K562 (cell line): Measurements from ENCODE around the gene RIPK4. TPM values are rescaled to one million over a fixed set of nuclear protein-coding genes. Genes with fewer than 3 reads are reported as not detected.

ENCODE experiments used
- ATAC-seq: fragments of 200-7000 bp; cut with Tn5 transposase; 3 replicates; pipeline ENCODE4 v1.9.1; 2020; ENCODE audit warnings: moderate library complexity
- BruUV-seq: library from RNA; stranded (reverse); fragments of 400-500 nt; replicated peaks from 2 replicates; lab custom pipeline; 2021; lab: Mats Ljungman, UMichigan
- CTCF ChIA-PET: fragments of 300-600 bp; formaldehyde crosslinking; extraction: SDS; loops from one replicate; lab custom pipeline; 2021; ENCODE audit warnings: low intra/inter-chr PET ratio; lab: Yijun Ruan, JAX
- POLR2A ChIA-PET: fragments of 300-600, 350-650 bp; sonication (Branson Sonifier 250); formaldehyde crosslinking; extraction: SDS; loops from one replicate; lab custom pipeline; 2021; ENCODE audit warnings: antibody characterized with exemption, inconsistent platforms; lab: Yijun Ruan, JAX
- DNase-seq, 4 experiments: peaks; one replicate each; pipeline versions ENCODE4 v3.0.0 to v3.0.0-alpha.2; 2011 to 2018; ENCODE audit warnings: low spot score in 3 of 4, mixed read lengths in 3 of 4; ENCODE audit errors: extremely low read depth in 1 of 4
- FAIRE-seq: peaks from 2 replicates; lab custom pipeline; 2011; peaks lifted over from hg19 to GRCh38; lab: Jason Lieb, UNC
- H2AFZ ChIP-seq: 2 replicates; pipeline ENCODE4 v1.6.0; 2011; ENCODE audit warnings: low read depth, low read length, control low read depth, inconsistent platforms
- H3K27ac ChIP-seq: fragments of 200-600 bp; 3 replicates; pipeline ENCODE4 v1.8.0; 2011; ENCODE audit warnings: low read depth, mild to moderate bottlenecking, control low read depth, inconsistent platforms, low read length, moderate library complexity, mixed read lengths; ENCODE audit errors: extremely low read depth
- H3K27me3 ChIP-seq, 2 experiments: fragments of 300-600 bp in 1 of 2; 2 replicates in 1 of 2; 3 replicates in 1 of 2; pipeline versions ENCODE4 v1.6.0 to v1.8.0; 2011; ENCODE audit warnings: inconsistent platforms in 2 of 2, low read length in 2 of 2, mild to moderate bottlenecking in 1 of 2, mixed read lengths in 1 of 2, moderate library complexity in 1 of 2; ENCODE audit not compliant: control insufficient read depth in 2 of 2, insufficient read depth in 2 of 2
- H3K36me3 ChIP-seq: fragments of 300-600 bp; 3 replicates; pipeline ENCODE4 v1.8.0; 2011; ENCODE audit warnings: mild to moderate bottlenecking, low read length, inconsistent platforms; ENCODE audit not compliant: control insufficient read depth, insufficient read depth
- H3K4me1 ChIP-seq, 2 experiments: fragments of 200-600 bp in 1 of 2; replicated peaks in 1 of 2; 2 replicates in 1 of 2; 3 replicates in 1 of 2; pipeline versions ENCODE4 v1.5.1 to v1.8.0; 2011; ENCODE audit warnings: inconsistent platforms in 2 of 2, low read length in 2 of 2, mild to moderate bottlenecking in 1 of 2, mixed read lengths in 1 of 2, moderate library complexity in 1 of 2; ENCODE audit not compliant: control insufficient read depth in 2 of 2, insufficient read depth in 2 of 2
- H3K4me2 ChIP-seq: 2 replicates; pipeline ENCODE4 v1.6.1; 2011; ENCODE audit warnings: low read length, control low read depth, inconsistent platforms, mixed read lengths; ENCODE audit not compliant: insufficient read depth
- H3K4me3 ChIP-seq: fragments of 200-600 bp; sonication (generic), shearing (Covaris generic); 2 replicates; pipeline ENCODE4 v1.5.1; 2016; ENCODE audit warnings: control low read depth, inconsistent platforms
- H3K79me2 ChIP-seq: fragments of 200-600 bp; 3 replicates; pipeline ENCODE4 v1.8.0; 2011; ENCODE audit warnings: low read length, inconsistent platforms; ENCODE audit not compliant: control insufficient read depth, insufficient read depth
- H3K9ac ChIP-seq, 2 experiments: 2 replicates each; pipeline versions ENCODE4 v1.6.0 to v1.6.1; 2011; ENCODE audit warnings: low read depth in 2 of 2, low read length in 2 of 2, control low read depth in 1 of 2, inconsistent platforms in 1 of 2, mild to moderate bottlenecking in 1 of 2, mixed read lengths in 1 of 2; ENCODE audit not compliant: insufficient read depth in 1 of 2
- H3K9me1 ChIP-seq: one replicate; pipeline ENCODE4 v1.6.0; 2011; ENCODE audit warnings: inconsistent platforms, mild to moderate bottlenecking, low read length, moderate library complexity; ENCODE audit not compliant: control insufficient read depth, insufficient read depth
- H3K9me3 ChIP-seq: replicated peaks from 2 replicates; pipeline ENCODE4 v1.5.1; 2011; ENCODE audit warnings: low read depth, low read length, inconsistent platforms; ENCODE audit not compliant: control insufficient read depth, insufficient read depth
- H4K20me1 ChIP-seq: replicated peaks from 2 replicates; pipeline ENCODE4 v1.6.1; 2011; ENCODE audit warnings: low read length, inconsistent platforms, mixed read lengths; ENCODE audit not compliant: control insufficient read depth, insufficient read depth
- BRD9 ChIP-seq: fragments of 450-650 bp; IDR thresholded peaks from 2 replicates; pipeline ENCODE4 v1.6.1; 2018; ENCODE audit warnings: low read depth; ENCODE audit not compliant: partially characterized antibody
- ELF1 ChIP-seq: fragments of 200-800 bp; sonication (Bioruptor generic); IDR thresholded peaks from 2 replicates; pipeline ENCODE4 v1.6.1; 2016; ENCODE audit warnings: missing genetic modification characterization, missing compliant biosample characterization
- FIP1L1 ChIP-seq: fragments of 200-400 bp; formaldehyde crosslinking; IDR thresholded peaks from 2 replicates; pipeline ENCODE4 v1.6.1; 2018; ENCODE audit warnings: mild to moderate bottlenecking, low read depth, low read length; ENCODE audit not compliant: poor library complexity, severe bottlenecking
- ILK ChIP-seq: fragments of 450-650 bp; IDR thresholded peaks from 2 replicates; pipeline ENCODE4 v1.6.1; 2016; ENCODE audit warnings: missing genetic modification characterization, low read depth, mild to moderate bottlenecking, missing compliant biosample characterization, moderate library complexity, borderline replicate concordance
- IRF1 ChIP-seq: sonication (generic); formaldehyde crosslinking; IDR thresholded peaks from 2 replicates; pipeline ENCODE4 v1.8.0; 2022; ENCODE audit warnings: missing genetic modification reagents, mild to moderate bottlenecking, borderline replicate concordance
- MAFG ChIP-seq: fragments of 450-650 bp; conservative IDR thresholded peaks from 2 replicates; pipeline ENCODE4 v1.6.1; 2016; ENCODE audit warnings: missing genetic modification characterization, missing compliant biosample characterization
- NR1H2 ChIP-seq: sonication (generic); formaldehyde crosslinking; IDR thresholded peaks from 2 replicates; pipeline ENCODE4 v1.4.0; 2020; ENCODE audit warnings: mild to moderate bottlenecking, missing genetic modification reagents
- PHB2 ChIP-seq: fragments of 450-650 bp; IDR thresholded peaks from 2 replicates; pipeline ENCODE4 v1.6.1; 2017; ENCODE audit warnings: low read depth
- RAD51 ChIP-seq: fragments of 450-650 bp; IDR thresholded peaks from 2 replicates; pipeline ENCODE4 v1.7.1; 2016; ENCODE audit warnings: low read depth, mild to moderate bottlenecking, borderline replicate concordance
- SUPT5H ChIP-seq: fragments of 450-650 bp; IDR thresholded peaks from 2 replicates; pipeline ENCODE4 v1.6.1; 2016
- TBP ChIP-seq: optimal IDR thresholded peaks from 2 replicates; pipeline ENCODE3; 2011; ENCODE audit warnings: low read depth, low read length, improper control_type of control experiment
- ZBTB1 ChIP-seq: sonication (generic); formaldehyde crosslinking; IDR thresholded peaks from 2 replicates; pipeline ENCODE4 v1.8.1; 2023; ENCODE audit warnings: missing genetic modification reagents, low read depth, mild to moderate bottlenecking, borderline replicate concordance
- ZBTB49 ChIP-seq: sonication (generic); formaldehyde crosslinking; IDR thresholded peaks from 2 replicates; pipeline ENCODE4 v1.8.0; 2022; ENCODE audit warnings: missing genetic modification reagents, mild to moderate bottlenecking, borderline replicate concordance
- WGBS: fragments of 100-300 bp; shearing (Covaris generic); methylation state at CpG from one replicate; pipeline ENCODE4 v1.1.6; 2016; ENCODE audit warnings: low coverage, mixed read lengths; ENCODE audit not compliant: insufficient coverage; ENCODE audit errors: missing lambda C conversion rate; 5-methylcytosine and 5-hydroxymethylcytosine counted together
- in situ Hi-C: fragments of 300-500 bp; cut with MboI; formaldehyde crosslinking; loops from 4 replicates; pipeline ENCODE4 v1.15.0; 2018; ENCODE audit warnings: inconsistent platforms, mixed read lengths
- intact Hi-C: fragments of 100-400 bp; cut with micrococcal nuclease; formaldehyde crosslinking; loops from 2 replicates; pipeline ENCODE4 v1.14.2; 2022
- polyA plus RNA-seq, 8 experiments: library from polyadenylated mRNA; depleted of rRNA in 4 of 8; stranded (reverse) in 5 of 8; unstranded in 3 of 8; fragments of >200 nt; fragmentation: Nextera tagmentation in 2 of 8; fragmentation: Illumina TruSeq in 1 of 8; extraction: Ambion mirVana in 2 of 8; extraction: Trizol in 1 of 8; gene quantifications; 2 replicates each; pipeline versions ENCODE4 v1.2.1 to v1.2.3, GENCODE V29; 2011 to 2014; ENCODE audit warnings: inconsistent platforms in 1 of 8, missing spikeins in 1 of 8
- total RNA-seq, 7 experiments: library from RNA; depleted of rRNA in 6 of 7; stranded (reverse); fragments of >200 nt in 6 of 7; fragmentation: Illumina TruSeq in 2 of 7; extraction: Trizol in 2 of 7; gene quantifications; 2 replicates each; pipeline versions ENCODE4 v1.2.1 to v1.2.3, GENCODE V29; 2011 to 2021; ENCODE audit warnings: low replicate concordance in 1 of 7
- TF ChIP-seq, protein P1 (sequence below): sonication (generic); formaldehyde crosslinking; IDR thresholded peaks from 2 replicates; pipeline ENCODE4 v1.8.1; 2023; ENCODE audit warnings: mild to moderate bottlenecking, missing genetic modification reagents
- TF ChIP-seq, protein P2 (sequence below): fragments of 450-650 bp; formaldehyde crosslinking; conservative IDR thresholded peaks from 2 replicates; pipeline ENCODE4 v1.4.0; 2022; ENCODE audit warnings: mild to moderate bottlenecking, missing genetic modification characterization
- TF ChIP-seq, protein P3 (sequence below): fragments of 250-450 bp; sonication (Bioruptor Pico); IDR thresholded peaks from 2 replicates; pipeline ENCODE4 v1.8.0; 2022; ENCODE audit warnings: moderate library complexity, mild to moderate bottlenecking, inconsistent platforms

Gene RIPK4
- total and polyA plus RNA-seq, 9 of the 15 experiments (the other 6 are each of a cell fraction or from before 2014, with no cell fraction given) = not detected

DNA sequence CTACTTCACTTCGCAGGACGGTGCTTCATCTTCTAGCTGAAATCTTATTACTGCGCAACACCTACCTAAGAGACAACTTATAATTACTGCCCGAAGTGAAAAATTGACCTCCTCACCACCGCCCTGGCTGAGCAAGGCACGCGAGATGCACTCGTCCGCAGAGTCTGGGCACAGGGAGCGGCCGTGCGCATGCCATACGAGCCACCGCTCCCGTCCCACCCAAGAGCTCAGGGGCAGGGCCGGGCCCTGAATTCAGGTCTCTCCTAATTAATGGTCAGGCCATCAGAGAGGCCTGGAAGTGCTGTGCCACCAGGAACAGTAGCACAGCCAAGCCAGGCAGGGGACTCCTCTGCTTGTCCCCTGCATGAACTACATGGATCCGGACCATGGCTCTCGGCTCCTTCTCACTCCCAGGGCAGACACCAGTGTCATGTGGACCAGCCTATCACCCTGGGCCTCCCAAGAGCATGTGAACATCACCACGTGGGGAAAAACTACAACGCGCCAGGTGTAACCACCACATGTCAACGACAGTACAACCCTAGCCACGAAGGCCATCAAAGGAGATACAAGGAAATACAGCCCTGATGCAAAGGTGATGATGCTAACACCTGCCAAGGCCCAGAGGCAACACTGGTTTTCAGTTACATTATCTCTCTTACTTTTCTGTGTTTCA, 11.5 kb downstream of the RIPK4 start:
- Histone ChIP-seq H3K4me3 (no peak overlapping the region), H3K36me3 (no peaks in the 10 kb centered on the region), H3K27me3 (peaks cover 66 to 83% of the 10 kb centered on the region in 2 experiments), H3K9me1 (peaks cover 3% of the 10 kb centered on the region), H2AFZ (no peak overlapping the region), H3K4me1 (no peaks in the 10 kb centered on the region; a peak in 1 of 5 replicates), H3K4me2 (no peak overlapping the region), H4K20me1 (peaks cover 17% of the 10 kb centered on the region; the same call in 1 of the 2 replicates), H3K9ac (no peak overlapping the region), H3K9me3 (no peaks in the 10 kb centered on the region), H3K27ac (no peak overlapping the region), H3K79me2 (no peaks in the 10 kb centered on the region)
- no peak for ATAC-seq
- DNase-seq = no peak
- no TSS peak for BruUV-seq
- in situ Hi-C loops (no loop called here), intact Hi-C loops (no loop called here)
- WGBS = 14% methylated on average over 23 of the region's 23 CpGs
- FAIRE-seq = no peak
- ChIA-PET POLR2A (interaction anchor here (0.6 kb wide), 1 partner anchor 432 kb away, joined by 3 read pairs; no protein-coding TSS in a partner anchor), CTCF (no interaction called here)
- TF ChIP-seq PHB2 (no peak), IRF1 (CRISPR knock-in tag) (no peak), TBP (no peak), ZBTB49 (CRISPR knock-in tag) (no peak), ELF1 (no peak), FIP1L1 (no peak), NR1H2 (CRISPR knock-in tag) (no peak), RAD51 (no peak), MAFG (tag) (no peak), ILK (tag) (no peak), SUPT5H (no peak), ZBTB1 (CRISPR knock-in tag) (no peak), BRD9 (no peak)
- TF ChIP-seq, protein P1, sequence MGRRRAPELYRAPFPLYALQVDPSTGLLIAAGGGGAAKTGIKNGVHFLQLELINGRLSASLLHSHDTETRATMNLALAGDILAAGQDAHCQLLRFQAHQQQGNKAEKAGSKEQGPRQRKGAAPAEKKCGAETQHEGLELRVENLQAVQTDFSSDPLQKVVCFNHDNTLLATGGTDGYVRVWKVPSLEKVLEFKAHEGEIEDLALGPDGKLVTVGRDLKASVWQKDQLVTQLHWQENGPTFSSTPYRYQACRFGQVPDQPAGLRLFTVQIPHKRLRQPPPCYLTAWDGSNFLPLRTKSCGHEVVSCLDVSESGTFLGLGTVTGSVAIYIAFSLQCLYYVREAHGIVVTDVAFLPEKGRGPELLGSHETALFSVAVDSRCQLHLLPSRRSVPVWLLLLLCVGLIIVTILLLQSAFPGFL = no peak
- TF ChIP-seq, protein P2, sequence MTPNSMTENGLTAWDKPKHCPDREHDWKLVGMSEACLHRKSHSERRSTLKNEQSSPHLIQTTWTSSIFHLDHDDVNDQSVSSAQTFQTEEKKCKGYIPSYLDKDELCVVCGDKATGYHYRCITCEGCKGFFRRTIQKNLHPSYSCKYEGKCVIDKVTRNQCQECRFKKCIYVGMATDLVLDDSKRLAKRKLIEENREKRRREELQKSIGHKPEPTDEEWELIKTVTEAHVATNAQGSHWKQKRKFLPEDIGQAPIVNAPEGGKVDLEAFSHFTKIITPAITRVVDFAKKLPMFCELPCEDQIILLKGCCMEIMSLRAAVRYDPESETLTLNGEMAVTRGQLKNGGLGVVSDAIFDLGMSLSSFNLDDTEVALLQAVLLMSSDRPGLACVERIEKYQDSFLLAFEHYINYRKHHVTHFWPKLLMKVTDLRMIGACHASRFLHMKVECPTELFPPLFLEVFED (CRISPR knock-in tag) = no peak
- TF ChIP-seq, protein P3, sequence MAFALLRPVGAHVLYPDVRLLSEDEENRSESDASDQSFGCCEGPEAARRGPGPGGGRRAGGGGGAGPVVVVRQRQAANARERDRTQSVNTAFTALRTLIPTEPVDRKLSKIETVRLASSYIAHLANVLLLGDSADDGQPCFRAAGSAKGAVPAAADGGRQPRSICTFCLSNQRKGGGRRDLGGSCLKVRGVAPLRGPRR (CRISPR knock-in tag) = no peak
